Naive thymus-derived CD4-positive, alpha-beta T cell (primary cell): ENCODE results near the gene AKAIN1. TPM values are rescaled to one million over a fixed set of nuclear protein-coding genes. Genes with fewer than 3 reads are reported as not detected.
A peak's percentile ranks its signal among the peaks of the same experiment; 100 is the strongest.

Experiments used
- ATAC-seq: fragments of 150-1000 bp; cut with Tn5 transposase; 2 replicates; pipeline ENCODE4 v1.10.0; 2021; ENCODE audit warnings: mild to moderate bottlenecking, moderate library complexity
- CTCF ChIA-PET: fragments of 350-600 bp; sonication (Branson Sonifier 250); formaldehyde crosslinking; loops from one replicate; lab custom pipeline; 2021; ENCODE audit warnings: antibody characterized with exemption; lab: Charles Lee
- POLR2A ChIA-PET: fragments of 350-600 bp; sonication (Branson Sonifier 250); formaldehyde crosslinking; loops from one replicate; lab custom pipeline; 2021; ENCODE audit warnings: antibody characterized with exemption, inconsistent platforms; lab: Charles Lee
- DNase-seq, 9 donors: peaks; one replicate each; pipeline versions ENCODE4 v3.0.0 to v3.0.0-alpha.2; 2020 to 2022; ENCODE audit warnings: mixed read lengths in 1 of 9
- H3K27ac ChIP-seq: one replicate; pipeline ENCODE4 v1.7.0; 2013; ENCODE audit warnings: mild to moderate bottlenecking, low read depth, low read length, moderate library complexity
- H3K27me3 ChIP-seq, 2 donors: one replicate each; pipeline ENCODE4 v1.7.0; 2013; ENCODE audit warnings: low read length in 2 of 2, mild to moderate bottlenecking in 2 of 2, moderate library complexity in 2 of 2; ENCODE audit not compliant: control insufficient read depth in 2 of 2, insufficient read depth in 2 of 2
- H3K36me3 ChIP-seq, 3 experiments: 1 replicate in 2 of 3; 2 replicates in 1 of 3; pipeline ENCODE4 v1.7.0; 2013; ENCODE audit warnings: low read length in 3 of 3, mild to moderate bottlenecking in 3 of 3, moderate library complexity in 1 of 3; ENCODE audit not compliant: insufficient read depth in 3 of 3, control insufficient read depth in 2 of 3
- H3K4me1 ChIP-seq, 2 donors: one replicate each; pipeline ENCODE4 v1.7.0; 2013; ENCODE audit warnings: low read length in 2 of 2, mild to moderate bottlenecking in 2 of 2, moderate library complexity in 1 of 2; ENCODE audit not compliant: control insufficient read depth in 2 of 2, insufficient read depth in 2 of 2
- H3K4me3 ChIP-seq: 2 replicates; pipeline ENCODE4 v1.7.0; 2013; ENCODE audit warnings: mild to moderate bottlenecking, low read length
- H3K9me3 ChIP-seq, 3 experiments: 1 replicate in 2 of 3; 2 replicates in 1 of 3; pipeline ENCODE4 v1.7.0; 2013; ENCODE audit warnings: low read length in 3 of 3; ENCODE audit not compliant: control insufficient read depth in 2 of 3
- H3K27ac Mint-ChIP-seq, 9 donors: one replicate each; pipeline ENCODE4 v1.8.0; 2020 to 2022; ENCODE audit warnings: mixed read lengths in 9 of 9, mild to moderate bottlenecking in 8 of 9, moderate library complexity in 5 of 9, inconsistent platforms in 2 of 9
- H3K27me3 Mint-ChIP-seq, 5 donors: one replicate each; pipeline ENCODE4 v1.8.0; 2021 to 2022; ENCODE audit warnings: mixed read lengths in 5 of 5, mild to moderate bottlenecking in 1 of 5
- H3K36me3 Mint-ChIP-seq, 5 donors: one replicate each; pipeline ENCODE4 v1.8.0; 2020 to 2022; ENCODE audit warnings: mixed read lengths in 5 of 5, mild to moderate bottlenecking in 3 of 5, inconsistent platforms in 1 of 5
- H3K4me1 Mint-ChIP-seq, 7 donors: one replicate each; pipeline ENCODE4 v1.8.0; 2020 to 2022; ENCODE audit warnings: mixed read lengths in 7 of 7, mild to moderate bottlenecking in 3 of 7, inconsistent platforms in 1 of 7
- H3K4me3 Mint-ChIP-seq, 10 donors: one replicate each; pipeline ENCODE4 v1.8.0; 2020 to 2022; ENCODE audit warnings: mild to moderate bottlenecking in 10 of 10, mixed read lengths in 10 of 10, moderate library complexity in 6 of 10, inconsistent platforms in 2 of 10
- H3K9me3 Mint-ChIP-seq, 11 donors: one replicate each; pipeline ENCODE4 v1.8.0; 2020 to 2022; ENCODE audit warnings: mixed read lengths in 11 of 11, mild to moderate bottlenecking in 4 of 11, inconsistent platforms in 1 of 11, moderate library complexity in 1 of 11
- intact Hi-C, 2 donors: fragments of 100-400 bp; cut with micrococcal nuclease; formaldehyde crosslinking; loops; one replicate each; pipeline ENCODE4 v1.15.1; 2023
- polyA plus RNA-seq, 2 donors: library from polyadenylated mRNA; unstranded; fragments of 300-500 nt; fragmentation: Illumina TruSeq; gene quantifications; one replicate each; pipeline ENCODE4 v1.2.3, GENCODE V29; 2021
- total RNA-seq, 6 experiments: library from RNA in 5 of 6; stranded (reverse) in 5 of 6; gene quantifications; 1 replicate in 5 of 6; 2 replicates in 1 of 6; pipeline ENCODE4 v1.2.3 and lab custom pipeline; 2021 to 2026

Gene AKAIN1, protein sequence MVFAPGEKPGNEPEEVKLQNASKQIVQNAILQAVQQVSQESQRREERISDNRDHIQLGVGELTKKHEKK
- not detected for total RNA-seq
- not detected for polyA plus RNA-seq
- total RNA-seq (lab: John Stamatoyannopoulos, UW) = not detected

DNA sequence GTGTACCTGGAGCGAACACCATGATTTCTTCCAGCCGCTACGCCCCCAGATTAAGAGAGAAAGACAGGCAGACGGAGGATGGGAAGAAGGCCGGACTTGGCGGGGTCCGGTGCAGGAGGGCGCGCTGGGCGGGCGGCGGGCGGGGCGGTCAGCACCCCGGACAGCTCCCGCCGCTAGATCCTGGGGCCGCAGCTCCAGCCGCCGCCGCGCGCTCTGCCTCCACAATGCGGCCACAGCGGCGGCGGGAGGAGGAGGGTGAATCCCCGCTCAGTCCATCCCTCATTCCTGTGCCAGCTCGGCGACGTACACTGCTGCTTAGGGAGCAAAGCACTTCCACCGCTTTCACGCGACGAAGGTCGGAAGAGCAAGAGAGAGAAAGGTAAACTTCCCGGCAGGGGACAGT lies at the start of gene AKAIN1:
AKAIN1 (minus strand) TSS at position 226 of the 403 bp plus-strand sequence; CDS start at position 22, 204 bp downstream.
- intact Hi-C loops = loop anchor here in 1 of 2 donors (2.0 to 5.0 kb wide), 3 partner anchors 40 to 90 kb away; no protein-coding TSS in a partner anchor
- CTCF ChIA-PET = no interaction called here
- Histone ChIP-seq H3K27ac (no peak within 1 kb of the TSS), H3K4me1 (peaks cover 0 to 6% of the 10 kb centered on the region in 2 donors), H3K36me3 (no peaks in the 10 kb centered on the region), H3K9me3 (no peaks in the 10 kb centered on the region), H3K4me3 (no peak within 1 kb of the TSS), H3K27me3 (peaks cover 5 to 17% of the 10 kb centered on the region in 2 donors)
- H3K4me3 Mint-ChIP-seq = peak within 1 kb of the TSS in 9 of 10 donors; percentile 65 to 83 (median 74)
- POLR2A ChIA-PET = interaction anchor here (0.7 to 1.2 kb wide), 2 partner anchors 75 to 98 kb away, joined by 3 to 4 read pairs; partner anchors contain the start of gene ZBTB14
- DNase-seq (peak in 7 of 9 donors; percentile 2 to 38 (median 25)), ATAC-seq (peak; percentile 72)
- peaks cover 45 to 64% (median 54%) of the 10 kb centered on the region in 5 donors for H3K27me3 Mint-ChIP-seq
- peaks cover 0 to 26% (median 19%) of the 10 kb centered on the region in 7 donors for H3K4me1 Mint-ChIP-seq
- peaks cover 0 to 12% (median 5%) of the 10 kb centered on the region in 11 donors for H3K9me3 Mint-ChIP-seq
- peak within 1 kb of the TSS in 1 of 9 donors; percentile 46 for H3K27ac Mint-ChIP-seq
- peaks cover 0 to 8% (median 0%) of the 10 kb centered on the region in 5 donors for H3K36me3 Mint-ChIP-seq

DNA sequence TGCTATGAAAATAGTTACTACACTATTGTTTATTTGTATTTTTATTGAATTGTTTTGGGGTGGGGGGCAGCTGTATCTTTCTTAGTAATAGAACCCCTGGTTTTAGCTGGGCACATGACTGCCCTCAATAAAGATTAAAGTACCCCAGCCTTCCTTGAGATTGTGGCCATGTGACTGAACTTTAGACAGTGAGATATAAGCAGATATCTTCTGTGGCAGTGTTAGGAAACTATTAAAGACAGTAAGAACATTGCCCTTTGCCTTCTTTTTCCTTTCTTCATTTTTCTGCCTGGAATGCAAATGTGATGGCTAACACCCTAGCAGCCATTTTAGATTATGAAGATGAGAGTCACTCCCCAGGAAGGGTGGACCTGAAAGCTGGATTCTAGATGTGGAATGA lies 47.9 kb upstream of the AKAIN1 start:
- Mint-ChIP-seq H3K9me3 (peaks cover 0 to 35% (median 7%) of the 10 kb centered on the region in 11 donors), H3K27ac (peak overlapping the region in 2 of 9 donors; percentile 7 to 34), H3K4me1 (peaks cover 11 to 36% (median 21%) of the 10 kb centered on the region in 7 donors), H3K36me3 (peaks cover 15 to 65% (median 41%) of the 10 kb centered on the region in 5 donors), H3K27me3 (no peaks in the 10 kb centered on the region), H3K4me3 (no peak overlapping the region)
- H3K4me3 ChIP-seq = no peak overlapping the region
- CTCF ChIA-PET = no interaction called here
- no peak overlapping the region for H3K27ac ChIP-seq
- peaks cover 0 to 36% (median 0%) of the 10 kb centered on the region in 3 experiments for H3K36me3 ChIP-seq
- H3K9me3 ChIP-seq = no peaks in the 10 kb centered on the region
- ATAC-seq (no peak), DNase-seq (no peak)
- POLR2A ChIA-PET = interaction anchor here (0.6 to 4.9 kb wide), 2 partner anchors 50 to 77 kb away, joined by 3 to 31 read pairs; partner anchors contain the start of gene ZBTB14
- H3K27me3 ChIP-seq = no peaks in the 10 kb centered on the region
- intact Hi-C loops = no loop called here
- no peaks in the 10 kb centered on the region for H3K4me1 ChIP-seq

DNA sequence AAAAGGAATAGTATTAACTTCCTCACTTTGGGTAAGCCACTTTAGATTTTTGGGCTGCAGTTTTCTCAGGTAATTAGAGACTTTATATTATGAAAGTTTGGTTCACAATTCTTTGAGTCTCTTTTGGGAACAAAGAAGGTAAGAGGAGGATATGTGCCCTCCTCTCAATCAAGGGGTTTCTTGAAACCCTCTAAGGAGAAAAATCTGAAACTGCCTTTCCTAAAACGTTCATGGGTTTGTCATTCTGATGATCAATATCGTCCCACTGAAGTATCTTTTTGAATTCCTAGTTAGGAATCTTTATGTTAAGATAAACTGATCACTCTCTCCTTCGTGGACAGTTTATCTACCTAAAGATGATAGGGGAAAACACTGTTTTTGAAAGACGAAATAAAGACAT lies 42.4 kb upstream of the AKAIN1 start:
- Mint-ChIP-seq H3K27me3 (peaks cover 0 to under 1% (median 0%) of the 10 kb centered on the region in 5 donors), H3K27ac (peak overlapping the region in 7 of 9 donors; percentile 56 to 98 (median 69)), H3K4me3 (peak overlapping the region; percentile 45 to 97 (median 94)), H3K9me3 (peaks cover 0 to 32% (median 5%) of the 10 kb centered on the region in 11 donors), H3K4me1 (peaks cover 17 to 71% (median 42%) of the 10 kb centered on the region in 7 donors), H3K36me3 (peaks cover 17 to 46% (median 45%) of the 10 kb centered on the region in 5 donors)
- ATAC-seq (no peak), DNase-seq (no peak)
- peak overlapping the region; percentile 90 for H3K27ac ChIP-seq
- ChIA-PET CTCF (interaction anchor here (1.1 kb wide), 1 partner anchor 55 kb away, joined by 3 read pairs; no protein-coding TSS in a partner anchor), POLR2A (interaction anchor here (1.0 to 8.2 kb wide), 2 partner anchors 55 to 1978 kb away, joined by 3 to 267 read pairs; partner anchors contain the start of gene ZBTB14)
- peaks cover 13 to 16% of the 10 kb centered on the region in 2 donors for H3K4me1 ChIP-seq
- H3K36me3 ChIP-seq = peaks cover 0 to 35% (median 0%) of the 10 kb centered on the region in 3 experiments
- no peaks in the 10 kb centered on the region for H3K9me3 ChIP-seq
- H3K27me3 ChIP-seq = no peaks in the 10 kb centered on the region
- intact Hi-C loops = loop anchor here in 1 of 2 donors (5.0 kb wide), 2 partner anchors 188 to 1792 kb away; no protein-coding TSS in a partner anchor
- peak overlapping the region; percentile 89 for H3K4me3 ChIP-seq

DNA sequence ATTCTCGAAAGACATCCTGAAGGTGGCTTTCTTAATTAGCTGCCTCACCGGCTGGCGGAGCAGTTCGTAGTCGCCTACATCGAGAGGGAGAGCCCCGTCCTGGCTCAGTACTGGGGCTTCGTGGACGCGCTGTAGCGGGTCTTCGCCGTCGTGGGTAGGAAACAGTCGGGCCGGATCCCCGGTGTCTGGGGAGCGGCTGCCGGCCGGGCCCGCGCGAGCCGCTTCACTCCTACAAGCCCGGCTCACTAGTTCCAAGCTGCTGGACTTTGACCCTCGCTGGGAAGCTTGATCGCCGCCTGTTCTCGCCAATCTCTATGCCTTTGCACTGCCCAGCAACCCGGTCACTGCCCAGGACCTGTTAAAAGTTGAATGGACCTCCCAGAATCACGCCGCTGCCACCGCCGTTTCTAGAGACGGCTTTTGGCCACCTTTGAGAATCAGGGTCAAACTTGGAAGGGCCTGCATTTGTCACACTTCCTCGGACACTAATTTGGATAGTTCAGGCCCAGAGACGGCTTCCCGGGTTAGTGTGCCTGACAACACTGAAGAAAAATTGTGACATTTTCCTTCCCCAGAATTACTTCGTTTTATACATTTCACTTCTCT lies 41.4 kb upstream of the AKAIN1 start:
- ChIA-PET POLR2A (interaction anchor here (0.6 to 8.2 kb wide), 23 partner anchors 8 to 1977 kb away, joined by 3 to 267 read pairs (median 5); partner anchors contain the start of genes TGIF1 and ZBTB14), CTCF (interaction anchor here (1.0 to 3.0 kb wide), 5 partner anchors 9 to 80 kb away, joined by 3 to 23 read pairs (median 5); partner anchors contain the start of gene ZBTB14)
- intact Hi-C loops = loop anchor here (1.0 to 5.0 kb wide), 5 partner anchors 58 to 1791 kb away; no protein-coding TSS in a partner anchor
- peaks cover 12 to 43% (median 35%) of the 10 kb centered on the region in 5 donors for H3K36me3 Mint-ChIP-seq
- Histone ChIP-seq H3K4me1 (peaks cover 13 to 16% of the 10 kb centered on the region in 2 donors), H3K27ac (peak overlapping the region; percentile 90), H3K4me3 (peak overlapping the region; percentile 89), H3K36me3 (peaks cover 0 to 25% (median 0%) of the 10 kb centered on the region in 3 experiments), H3K9me3 (no peaks in the 10 kb centered on the region), H3K27me3 (no peaks in the 10 kb centered on the region)
- DNase-seq = peak in 2 of 9 donors; percentile 12 to 53
- H3K4me1 Mint-ChIP-seq = peaks cover 16 to 75% (median 44%) of the 10 kb centered on the region in 7 donors
- peaks cover 0 to 33% (median 2%) of the 10 kb centered on the region in 11 donors for H3K9me3 Mint-ChIP-seq
- peak; percentile 54 for ATAC-seq
- H3K27me3 Mint-ChIP-seq = peaks cover 0 to 7% (median 0%) of the 10 kb centered on the region in 5 donors
- H3K27ac Mint-ChIP-seq = peak overlapping the region; percentile 97 to 99 (median 98)
- H3K4me3 Mint-ChIP-seq = peak overlapping the region; percentile 93 to 98 (median 96)

DNA sequence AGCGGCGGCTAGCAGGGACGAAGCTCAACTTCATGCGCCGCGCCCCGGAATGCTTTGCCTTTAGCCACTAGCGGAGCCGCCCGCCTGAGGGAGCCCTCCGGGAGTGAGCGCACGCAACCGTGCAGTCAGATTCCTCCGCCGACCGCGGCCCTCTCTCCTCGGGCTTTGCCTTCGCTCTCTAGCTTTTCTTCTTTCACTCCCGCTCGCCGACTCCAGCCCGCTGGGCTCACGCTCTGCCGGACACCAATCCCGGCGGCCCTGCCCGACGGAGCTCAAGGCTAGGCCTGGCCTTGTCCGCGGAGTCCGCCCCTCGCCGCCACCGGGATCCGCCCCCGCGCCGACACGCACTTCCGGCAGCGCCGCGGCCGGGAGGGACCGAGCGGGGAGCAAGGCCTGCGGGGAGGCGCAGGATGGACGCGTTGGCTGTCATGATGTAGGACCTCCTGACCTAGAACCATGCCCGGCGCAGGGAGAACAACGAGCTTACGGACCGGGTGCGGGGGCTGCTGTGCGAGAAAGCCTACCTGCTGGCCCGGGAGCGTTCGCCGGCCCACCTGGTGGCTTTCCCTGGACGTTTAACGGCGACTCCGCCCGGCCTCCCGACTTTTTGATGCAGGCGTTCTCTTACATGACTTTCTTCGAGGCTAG lies 40.8 kb upstream of the AKAIN1 start:
- ATAC-seq (peak; percentile 93), DNase-seq (peak; percentile 81 to 97 (median 92))
- ChIA-PET POLR2A (interaction anchor here (0.6 to 8.2 kb wide), 36 partner anchors 9 to 1789 kb away, joined by 3 to 267 read pairs (median 5); partner anchors contain the start of genes TGIF1 and ZBTB14), CTCF (interaction anchor here (0.9 to 3.0 kb wide), 8 partner anchors 10 to 147 kb away, joined by 3 to 23 read pairs (median 4); partner anchors contain the start of gene ZBTB14)
- H3K36me3 Mint-ChIP-seq = peaks cover 10 to 37% (median 30%) of the 10 kb centered on the region in 5 donors
- Histone ChIP-seq H3K4me1 (peaks cover 13 to 16% of the 10 kb centered on the region in 2 donors), H3K9me3 (no peaks in the 10 kb centered on the region), H3K27ac (peak overlapping the region; percentile 90), H3K36me3 (peaks cover 0 to 23% (median 0%) of the 10 kb centered on the region in 3 experiments), H3K27me3 (no peaks in the 10 kb centered on the region), H3K4me3 (peak overlapping the region; percentile 89)
- peak overlapping the region; percentile 93 to 98 (median 96) for H3K4me3 Mint-ChIP-seq
- H3K27ac Mint-ChIP-seq = peak overlapping the region; percentile 97 to 99 (median 98)
- H3K9me3 Mint-ChIP-seq = peaks cover 0 to 30% (median 2%) of the 10 kb centered on the region in 11 donors
- peaks cover 16 to 76% (median 45%) of the 10 kb centered on the region in 7 donors for H3K4me1 Mint-ChIP-seq
- intact Hi-C loops = loop anchor here (1.0 to 5.0 kb wide), 8 partner anchors 23 to 1791 kb away; partner anchors contain the start of gene AKAIN1 (in 1 of the 2)
- H3K27me3 Mint-ChIP-seq = peaks cover 0 to 7% (median 0%) of the 10 kb centered on the region in 5 donors
